COR-L47 (cell line): ENCODE results near the gene SMOC1.

Source experiments
- DNase-seq: peaks from one replicate; lab custom pipeline; 2025; lab: John Stamatoyannopoulos, UW

Gene SMOC1

GRCh38 chr14:70008284-70009262, 129.4 kb downstream of the SMOC1 start:
- no peak for DNase-seq

GRCh38 chr14:70009961-70010360, 130.7 kb downstream of the SMOC1 start:
- DNase-seq: no peak

GRCh38 chr14:70011098-70011497, 131.9 kb downstream of the SMOC1 start:
- no peak for DNase-seq

GRCh38 chr14:70011708-70012107, 132.5 kb downstream of the SMOC1 start:
- no peak for DNase-seq

- peak; percentile 28 for DNase-seq
Measured at GRCh38 chr14:70013271-70013873, 134.2 kb downstream of the SMOC1 start.

- DNase-seq: no peak
Measured at GRCh38 chr14:70014406-70015095, 135.3 kb downstream of the SMOC1 start.

- no peak for DNase-seq
Measured at GRCh38 chr14:70018230-70018629, 139.0 kb downstream of the SMOC1 start.

GRCh38 chr14:70018713-70019211, 139.5 kb downstream of the SMOC1 start:
- no peak for DNase-seq

GRCh38 chr14:70019695-70020094, 140.5 kb downstream of the SMOC1 start:
- DNase-seq: no peak

- DNase-seq: no peak
Measured at GRCh38 chr14:70020352-70021170, 141.3 kb downstream of the SMOC1 start.

- DNase-seq: peak; percentile 76
Measured at GRCh38 chr14:70021548-70022220, 142.5 kb downstream of the SMOC1 start.

- DNase-seq: no peak
Measured at GRCh38 chr14:70022771-70023445, 143.7 kb downstream of the SMOC1 start.

- no peak for DNase-seq
Measured at GRCh38 chr14:70023871-70024270, 144.7 kb downstream of the SMOC1 start.

GRCh38 chr14:70027785-70028428, 148.7 kb downstream of the SMOC1 start:
- DNase-seq: peak; percentile 48

GRCh38 chr14:70029296-70030132, 150.3 kb downstream of the SMOC1 start:
- peak; percentile 50 for DNase-seq

- DNase-seq: no peak
Measured at GRCh38 chr14:70032016-70032415, 152.8 kb downstream of the SMOC1 start.

GRCh38 chr14:70032447-70032846, 153.2 kb downstream of the SMOC1 start:
- DNase-seq: no peak

GRCh38 chr14:70033116-70033515, 153.9 kb downstream of the SMOC1 start:
- no peak for DNase-seq

- no peak for DNase-seq
Measured at GRCh38 chr14:70033561-70033960, 154.3 kb downstream of the SMOC1 start.
